ENCODE data around the gene PYGM.

- TF ChIP-seq CTCF (conservative IDR thresholded peaks at IDR 0.05 in 1 of 2, IDR thresholded peaks at IDR 0.05 in 1 of 2; ENCODE audit: extremely low read depth in 1 of 2, insufficient read depth in 1 of 2, low read depth in 1 of 2, low read length in 2 of 2) (no peak), EZH2 (IDR thresholded peaks at IDR 0.05; ENCODE audit: borderline replicate concordance, low read length) (no peak)
Observed at GRCh38 chr11:64717268-64717578, 42.6 kb downstream of the PYGM start.

Measured in mammary epithelial cell (primary cell).